ENCODE results near the gene UQCR10.

DNA sequence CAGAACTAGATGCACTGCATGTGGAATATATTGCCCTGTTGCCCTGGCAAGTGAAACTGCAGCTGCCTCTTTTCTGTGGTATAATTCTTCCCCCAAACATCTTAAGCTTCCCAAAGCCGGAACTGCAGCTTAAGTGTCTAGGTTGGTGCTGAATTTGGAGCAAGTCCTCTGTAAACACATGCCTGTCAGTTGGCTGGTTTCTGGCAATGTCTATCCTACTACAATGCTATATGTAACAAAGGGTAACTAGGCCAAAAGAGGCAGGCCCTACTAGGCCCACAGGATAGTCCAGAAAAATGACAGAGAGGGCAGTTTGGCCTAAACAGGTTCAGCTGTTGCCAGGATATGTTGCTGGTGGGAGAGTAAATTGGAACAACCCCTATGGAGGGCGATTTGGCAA is 43.0 kb downstream of the UQCR10 start:
- TF ChIP-seq, protein P1, sequence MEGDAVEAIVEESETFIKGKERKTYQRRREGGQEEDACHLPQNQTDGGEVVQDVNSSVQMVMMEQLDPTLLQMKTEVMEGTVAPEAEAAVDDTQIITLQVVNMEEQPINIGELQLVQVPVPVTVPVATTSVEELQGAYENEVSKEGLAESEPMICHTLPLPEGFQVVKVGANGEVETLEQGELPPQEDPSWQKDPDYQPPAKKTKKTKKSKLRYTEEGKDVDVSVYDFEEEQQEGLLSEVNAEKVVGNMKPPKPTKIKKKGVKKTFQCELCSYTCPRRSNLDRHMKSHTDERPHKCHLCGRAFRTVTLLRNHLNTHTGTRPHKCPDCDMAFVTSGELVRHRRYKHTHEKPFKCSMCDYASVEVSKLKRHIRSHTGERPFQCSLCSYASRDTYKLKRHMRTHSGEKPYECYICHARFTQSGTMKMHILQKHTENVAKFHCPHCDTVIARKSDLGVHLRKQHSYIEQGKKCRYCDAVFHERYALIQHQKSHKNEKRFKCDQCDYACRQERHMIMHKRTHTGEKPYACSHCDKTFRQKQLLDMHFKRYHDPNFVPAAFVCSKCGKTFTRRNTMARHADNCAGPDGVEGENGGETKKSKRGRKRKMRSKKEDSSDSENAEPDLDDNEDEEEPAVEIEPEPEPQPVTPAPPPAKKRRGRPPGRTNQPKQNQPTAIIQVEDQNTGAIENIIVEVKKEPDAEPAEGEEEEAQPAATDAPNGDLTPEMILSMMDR (conservative IDR thresholded peaks at IDR 0.05 in 1 of 2, IDR thresholded peaks at IDR 0.05 in 1 of 2; ENCODE audit: extremely low read depth in 1 of 2, insufficient read depth in 1 of 2, low read depth in 1 of 2, low read length in 2 of 2), result no peak
- no peak for TF ChIP-seq EZH2 (IDR thresholded peaks at IDR 0.05; ENCODE audit: borderline replicate concordance, low read length)
